Stimulated activated CD8-positive, alpha-beta memory T cell treated with anti-CD3 and anti-CD28 coated beads, Interleukin-15, amount 100 ng/mL, for 4 hours (primary cell): Measurements from ENCODE around the gene BCCIP.

ENCODE experiments used
- DNase-seq, 2 donors: peaks; one replicate each; pipeline ENCODE4 v3.0.0-alpha.2; 2020; ENCODE audit warnings: low read depth in 2 of 2

Gene BCCIP

DNA sequence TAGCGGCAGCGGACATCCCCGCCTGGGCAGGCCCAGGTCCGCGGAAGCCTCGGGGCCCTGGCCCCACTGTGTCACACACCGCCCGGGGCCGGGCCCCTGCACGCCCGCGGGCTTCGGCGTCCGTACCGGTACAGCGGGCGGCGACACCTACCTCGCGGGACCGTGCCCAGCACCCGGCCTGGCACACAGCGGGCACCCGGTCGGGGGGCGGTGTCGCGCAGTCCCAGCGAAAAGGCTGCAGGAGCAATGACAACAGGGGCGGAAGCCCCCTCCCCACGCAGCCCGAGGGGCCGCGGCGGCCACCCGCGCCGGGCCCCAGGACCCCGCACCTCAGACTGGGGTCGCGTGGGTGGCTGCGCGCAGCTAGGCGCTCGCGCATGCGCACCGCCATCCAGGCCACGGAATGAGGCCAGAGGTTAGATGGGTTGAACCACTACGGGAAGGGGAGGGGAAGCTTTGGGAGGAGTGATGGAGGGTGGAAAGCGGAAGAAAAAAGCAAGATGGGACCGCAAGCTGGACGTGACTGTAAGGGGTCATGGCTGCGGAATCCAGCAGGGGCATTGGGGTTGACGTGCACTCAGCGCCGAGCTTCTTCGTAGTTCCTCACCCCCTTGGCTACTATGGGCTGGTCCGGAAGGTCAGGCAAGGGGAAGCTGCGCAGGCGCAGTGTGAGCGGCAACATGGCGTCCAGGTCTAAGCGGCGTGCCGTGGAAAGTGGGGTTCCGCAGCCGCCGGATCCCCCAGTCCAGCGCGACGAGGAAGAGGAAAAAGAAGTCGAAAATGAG lies at the start of gene BCCIP, which contains the start of gene UROS:
TSS of gene BCCIP (plus strand) at position 669 of the 785 bp plus-strand sequence. CDS start at position 681, 12 bp downstream.
TSS of gene UROS (minus strand) at position 381 of the 785 bp plus-strand sequence. CDS start 6,759 bp downstream, outside the sequence.
- peak; percentile 79 to 84 for DNase-seq

DNA sequence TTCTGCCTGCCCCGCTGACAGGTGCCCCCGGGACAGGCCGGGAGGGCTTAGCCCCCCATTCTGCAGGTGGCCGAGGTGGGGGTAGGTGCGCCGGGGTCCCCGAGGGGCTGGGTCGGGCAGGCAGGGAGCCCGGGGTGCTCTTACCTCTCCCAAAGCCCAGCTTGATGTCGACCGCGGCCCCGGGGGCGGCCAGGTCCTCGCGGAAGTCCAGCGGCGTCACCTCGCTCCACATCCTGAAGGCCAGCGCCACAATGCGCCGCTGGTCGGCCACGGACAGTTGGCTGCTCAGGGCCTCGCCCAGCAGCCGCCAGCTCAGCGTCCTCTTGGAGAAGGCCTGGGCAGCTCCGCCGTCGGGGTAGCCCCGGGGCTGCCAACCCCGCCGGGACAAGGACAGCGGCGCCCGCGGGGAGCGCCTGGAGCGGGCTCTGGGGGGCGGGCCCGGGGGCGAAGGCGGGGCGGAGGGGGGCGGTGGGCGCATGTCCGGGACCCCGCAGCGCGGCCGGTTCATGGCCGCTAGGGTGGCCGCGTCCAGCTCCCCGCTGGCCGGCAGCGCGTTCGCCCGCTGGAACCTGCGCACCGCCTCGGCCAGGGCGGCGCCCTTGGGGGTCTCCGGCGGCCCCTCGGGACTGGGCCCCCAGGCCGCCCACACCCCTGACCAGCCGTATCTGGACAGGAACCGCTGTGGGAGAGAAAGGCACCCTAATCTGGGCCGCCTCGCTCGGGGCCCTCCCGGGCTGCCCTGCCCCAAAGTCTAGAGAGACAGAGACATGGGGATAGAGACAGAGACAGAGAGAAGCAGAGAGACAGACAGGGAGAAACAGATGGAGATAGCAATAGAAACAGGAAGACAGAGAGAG lies 49.4 kb upstream of the BCCIP start:
- DNase-seq = no peak

DNA sequence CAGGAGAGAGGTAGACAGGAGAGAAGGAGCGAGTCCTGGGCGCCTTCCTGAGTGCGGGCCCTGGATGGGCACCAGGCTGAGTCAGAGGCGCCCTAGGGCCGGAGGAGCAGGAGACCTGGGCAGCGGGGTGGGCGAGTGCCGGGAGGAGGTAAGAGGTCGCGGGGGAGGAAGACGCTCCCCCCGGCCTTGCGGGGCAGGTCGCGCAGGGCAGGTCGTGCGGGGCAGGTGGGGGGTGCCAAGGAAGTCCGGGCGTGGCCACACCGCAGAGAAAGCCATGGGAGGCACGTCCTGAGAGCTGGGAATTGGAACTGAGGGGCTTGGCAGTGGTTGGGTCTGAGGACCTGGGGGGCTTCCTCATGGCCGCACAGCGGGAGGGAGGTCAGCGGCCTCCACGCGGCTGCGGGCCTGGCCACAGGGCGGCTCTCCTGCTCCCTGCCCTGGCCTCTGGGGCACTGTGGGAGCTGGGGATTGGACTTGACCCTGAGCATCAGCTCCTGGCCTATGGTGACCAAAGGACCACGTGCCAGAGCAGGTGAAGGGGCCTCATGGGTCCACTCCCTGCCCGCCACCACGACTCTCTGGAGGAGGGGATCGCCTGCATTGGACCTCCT lies 48.7 kb upstream of the BCCIP start:
- no peak for DNase-seq

DNA sequence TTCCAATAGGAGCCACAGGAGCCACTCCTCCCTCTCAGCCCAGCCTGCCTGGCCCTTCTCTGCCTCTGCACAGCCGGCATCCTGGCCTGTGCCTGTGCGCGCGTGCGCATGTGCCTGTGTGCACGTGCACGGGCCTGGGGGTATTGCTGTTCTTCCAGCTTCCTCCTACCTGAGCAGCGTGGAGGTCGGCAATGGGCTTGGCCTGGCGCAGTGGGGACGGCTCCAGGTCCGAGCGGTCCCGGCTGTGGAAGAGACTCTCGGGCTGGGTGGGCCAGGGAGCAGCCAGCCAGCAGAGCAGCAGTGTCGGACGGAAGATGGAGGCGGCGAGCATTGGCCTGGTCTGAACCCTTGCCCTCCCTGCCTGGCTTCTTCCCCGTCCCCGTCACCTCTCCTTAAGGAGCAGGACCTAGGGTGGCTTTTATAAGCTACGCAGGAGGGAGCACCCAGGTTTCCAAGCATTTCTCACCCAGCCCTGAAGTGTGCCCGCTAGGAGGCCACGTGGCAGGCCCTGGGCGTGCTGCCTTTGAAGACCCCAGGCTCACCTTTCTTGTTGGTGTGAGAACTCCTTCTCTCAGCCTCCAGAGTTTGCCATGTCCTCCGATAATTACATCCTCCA lies 47.7 kb upstream of the BCCIP start, which contains the start of gene MMP21:
TSS of gene MMP21 (minus strand) at position 331 of the 616 bp plus-strand sequence. CDS start at position 331, 0 bp downstream.
- no peak for DNase-seq

DNA sequence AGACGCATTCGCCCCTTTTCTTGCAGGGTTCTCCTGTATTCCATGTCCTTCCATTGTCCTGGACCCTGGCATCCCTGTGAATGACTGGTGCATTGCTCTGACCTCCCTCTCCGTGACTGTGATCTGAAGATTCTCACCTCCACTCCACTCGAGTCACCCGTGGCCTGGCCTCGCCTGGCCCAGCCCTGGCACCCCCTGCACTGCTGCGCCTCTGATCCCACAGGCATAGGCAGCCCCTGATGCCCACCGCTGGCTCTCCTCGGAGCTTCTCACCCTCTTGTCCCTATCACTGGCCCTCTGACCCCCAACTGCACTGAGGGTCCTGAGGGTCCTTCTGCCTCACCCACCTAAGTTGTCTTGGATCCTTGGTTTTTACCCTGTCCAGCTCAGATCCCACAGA lies 45.5 kb upstream of the BCCIP start:
- DNase-seq = no peak

DNA sequence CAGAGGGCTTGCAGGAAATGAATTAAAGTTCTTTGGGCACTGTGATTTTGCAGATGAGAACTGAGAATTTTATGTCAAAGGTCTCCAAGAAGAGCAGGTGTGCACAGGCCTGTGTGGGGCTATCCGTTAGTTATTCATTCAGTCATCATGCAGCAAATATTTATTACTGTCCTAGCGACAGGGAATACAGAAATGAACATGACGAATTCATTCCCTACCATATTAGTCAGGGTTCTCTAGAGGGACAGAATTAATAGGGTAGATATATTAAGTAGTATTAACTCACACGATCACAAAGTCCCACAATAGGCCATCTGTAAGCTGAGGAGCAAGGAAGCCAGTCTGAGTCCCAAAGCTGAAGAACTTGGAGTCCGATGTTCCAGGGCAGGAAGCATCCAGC lies 44.8 kb upstream of the BCCIP start:
- no peak for DNase-seq

DNA sequence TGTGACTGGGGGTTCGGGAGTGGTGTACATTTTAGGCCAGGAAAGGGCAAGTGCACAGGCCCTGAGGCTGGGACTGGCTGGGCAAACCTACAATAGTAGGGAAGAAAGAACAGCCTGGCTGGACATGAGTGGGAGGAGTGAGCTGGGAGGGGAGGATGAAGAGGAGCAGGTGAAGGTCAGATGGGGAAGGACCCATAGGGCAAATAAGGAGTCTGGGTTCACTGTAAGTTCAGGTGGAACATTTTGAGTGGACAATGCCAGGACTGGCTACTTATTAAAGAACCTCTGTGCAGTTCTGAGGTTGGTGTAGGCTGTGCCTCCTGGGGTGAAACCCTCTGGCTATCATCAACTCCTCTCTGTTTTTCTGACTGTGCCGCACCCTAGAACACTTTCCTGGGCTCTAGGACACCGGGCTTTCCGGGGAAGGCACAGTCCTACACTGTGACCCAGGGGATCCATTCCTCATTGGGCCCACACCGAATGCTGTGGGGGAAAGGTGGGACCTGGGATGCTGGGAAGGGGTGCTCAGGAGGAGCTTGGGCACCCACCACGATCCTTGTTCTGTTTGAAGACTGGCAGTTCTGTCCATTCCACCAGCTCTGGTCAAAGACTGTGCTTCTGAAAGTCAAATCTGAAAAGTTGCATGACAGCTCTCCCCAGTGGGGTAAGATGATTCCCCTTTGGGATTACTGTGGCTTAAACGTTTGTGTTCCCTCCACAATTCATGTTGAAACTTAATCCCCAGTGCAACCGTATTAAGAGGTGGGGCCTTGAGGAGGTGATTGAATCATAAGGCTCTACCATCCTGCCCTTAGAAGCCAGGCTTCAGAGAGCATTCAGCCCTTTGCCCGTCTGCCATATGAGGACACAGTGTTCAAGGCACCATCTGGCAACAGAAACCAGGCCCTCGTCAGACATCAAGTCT lies 43.7 kb upstream of the BCCIP start:
- DNase-seq = no peak

DNA sequence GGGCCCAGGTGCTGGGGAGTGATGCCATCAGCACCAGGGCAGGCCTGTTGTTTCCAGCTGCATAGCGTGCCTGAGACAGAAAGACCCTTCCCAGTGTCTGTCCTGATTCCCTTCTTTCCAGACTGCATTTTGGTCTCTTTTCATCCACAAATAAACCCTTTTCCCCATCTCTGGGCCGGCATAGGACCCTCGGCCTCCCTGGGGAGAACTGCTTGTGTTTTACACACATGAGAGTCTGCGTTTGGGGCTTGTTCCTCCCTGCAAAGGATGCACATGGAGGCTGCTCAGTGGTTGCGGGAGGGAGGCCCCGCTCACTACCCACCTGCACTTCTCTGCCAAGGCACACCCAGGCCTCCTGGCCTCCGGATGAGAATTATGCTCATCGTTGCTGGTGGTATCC lies 42.0 kb upstream of the BCCIP start:
- DNase-seq = no peak

DNA sequence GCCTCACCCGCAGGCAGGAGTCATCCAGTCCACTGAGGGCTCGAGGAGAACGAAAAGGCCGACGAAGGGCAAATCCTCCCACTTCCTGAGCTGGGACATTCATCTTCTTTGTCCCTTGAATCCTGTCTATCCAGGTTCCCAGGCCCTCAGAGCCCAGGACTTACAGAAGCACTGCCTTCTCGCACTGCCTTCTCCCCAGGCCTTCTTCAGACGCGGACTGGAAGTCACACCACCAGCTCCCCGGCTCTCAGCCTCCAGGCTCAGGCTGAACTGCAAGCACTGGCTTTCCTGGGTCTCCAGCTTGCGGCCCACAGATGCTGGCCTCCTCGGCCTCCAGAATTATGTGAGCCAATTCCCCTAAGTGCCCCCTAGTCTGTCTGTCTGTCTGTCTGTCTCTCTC lies 41.3 kb upstream of the BCCIP start:
- no peak for DNase-seq

DNA sequence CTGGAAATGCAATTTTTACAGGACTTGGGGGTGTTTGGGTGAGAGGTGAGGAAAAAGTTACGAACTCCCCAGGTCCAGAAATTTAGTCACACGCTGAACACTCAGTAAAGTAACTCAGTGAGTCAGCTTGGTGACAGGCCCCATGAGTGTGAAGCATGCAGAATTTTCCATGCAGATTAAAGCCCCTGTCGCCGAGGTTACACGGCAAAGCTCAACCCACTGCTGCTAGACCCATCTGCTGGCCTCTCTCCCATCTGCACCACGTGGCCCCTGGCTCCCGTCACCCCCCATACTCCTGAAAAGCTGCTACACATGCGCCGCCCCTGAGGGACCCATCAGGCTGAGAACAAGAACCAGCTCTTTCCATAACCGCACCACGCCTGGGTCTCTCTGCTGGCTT lies 40.7 kb upstream of the BCCIP start:
- no peak for DNase-seq

DNA sequence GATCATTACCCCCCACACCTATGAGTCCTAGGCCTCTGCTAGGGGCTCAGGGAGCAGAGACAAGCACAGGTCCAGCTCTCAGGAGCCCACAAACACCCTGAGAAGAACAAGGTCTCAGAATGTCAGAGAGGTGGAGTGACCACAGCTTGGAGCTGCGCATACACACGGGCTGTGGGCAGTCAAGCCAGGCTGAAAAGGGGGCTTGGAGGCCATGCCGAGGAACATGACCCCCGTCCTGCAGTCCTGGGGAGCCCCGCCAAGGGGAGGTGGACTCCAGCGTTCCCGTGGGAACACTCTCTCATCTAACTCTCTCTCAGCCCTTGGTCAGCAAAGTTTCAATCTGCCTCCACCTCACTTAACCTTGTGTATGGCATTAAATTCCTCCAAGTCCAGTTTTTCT lies 39.9 kb upstream of the BCCIP start:
- DNase-seq = no peak

DNA sequence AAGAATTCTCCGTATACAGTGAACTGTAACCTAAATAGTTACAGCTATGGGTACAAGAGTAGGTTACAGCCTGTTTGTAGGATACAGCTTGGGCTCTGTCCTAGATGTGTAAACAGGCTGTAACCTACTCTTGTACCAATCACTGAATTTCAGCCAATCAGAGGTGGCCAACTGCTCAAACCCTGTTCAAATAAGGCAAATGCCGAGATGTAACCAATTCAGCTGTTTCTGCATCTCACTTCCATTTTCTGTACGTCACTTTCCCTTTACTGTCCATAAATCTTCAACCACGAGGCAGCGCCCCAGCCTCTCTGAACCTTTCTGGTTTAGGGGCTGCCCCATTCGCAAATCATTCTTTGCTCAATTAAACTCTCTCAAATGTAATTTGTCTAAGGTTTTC lies 39.4 kb upstream of the BCCIP start:
- DNase-seq = no peak

DNA sequence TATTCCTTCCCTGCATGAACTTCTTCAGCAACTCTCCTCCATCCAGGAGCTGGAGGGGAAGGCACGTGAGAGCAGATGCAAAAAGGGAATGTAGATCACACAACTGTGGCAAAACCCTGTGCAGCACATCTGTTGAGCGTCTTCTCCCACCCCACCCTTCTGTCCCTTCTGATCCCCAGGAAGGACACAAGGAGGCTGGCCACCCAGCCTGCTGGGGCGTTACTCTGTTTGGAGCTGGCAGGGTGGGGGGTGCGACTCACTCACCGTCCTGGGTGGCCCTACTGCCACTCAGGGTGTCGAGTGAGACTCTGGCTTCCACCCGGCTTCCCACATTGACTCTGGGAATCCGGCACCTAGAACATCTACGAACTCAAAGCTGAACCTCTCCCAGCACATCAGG lies 37.6 kb upstream of the BCCIP start:
- no peak for DNase-seq

DNA sequence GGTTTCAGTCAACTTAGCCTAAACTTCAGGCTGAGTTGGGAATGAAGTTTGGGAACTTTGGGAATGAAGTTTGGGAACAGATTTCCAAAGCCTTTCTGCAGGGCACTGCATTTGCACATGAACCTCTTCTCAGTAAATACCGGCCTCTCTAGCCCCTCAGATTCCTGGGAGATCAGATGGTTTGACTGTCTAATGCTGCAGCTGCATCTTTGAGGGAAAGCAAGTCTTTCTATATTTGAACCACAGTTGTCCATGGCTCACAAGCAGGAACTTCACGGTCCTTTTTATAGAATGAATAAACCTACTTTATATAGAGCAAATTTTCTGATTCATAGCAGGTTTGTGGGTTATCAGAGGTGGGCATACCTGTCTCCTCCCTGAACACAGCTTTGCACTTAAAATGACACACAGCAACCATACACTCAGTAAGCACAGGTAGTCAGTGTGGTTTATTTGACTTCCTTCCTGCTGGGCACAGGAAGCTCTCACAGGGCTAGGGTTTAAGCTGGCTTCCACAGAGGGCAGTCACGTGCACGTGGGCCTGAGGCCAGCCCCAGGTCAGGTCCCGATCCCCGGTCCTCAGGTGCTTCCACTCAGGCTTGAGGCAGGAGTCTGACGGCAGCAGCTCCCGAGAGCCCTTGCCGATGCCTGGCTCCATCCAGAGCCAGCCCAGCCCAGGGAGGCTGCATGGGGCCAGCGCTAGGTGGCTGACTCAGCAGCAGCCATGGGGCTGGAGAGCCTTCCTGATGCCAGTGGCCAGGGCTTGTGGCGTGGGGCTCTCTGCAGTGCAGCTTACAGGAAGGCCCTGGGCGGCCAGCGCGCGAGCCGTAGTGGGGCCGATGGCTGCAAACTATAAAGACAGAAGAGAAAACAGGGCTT lies 35.0 kb upstream of the BCCIP start:
- DNase-seq = no peak

DNA sequence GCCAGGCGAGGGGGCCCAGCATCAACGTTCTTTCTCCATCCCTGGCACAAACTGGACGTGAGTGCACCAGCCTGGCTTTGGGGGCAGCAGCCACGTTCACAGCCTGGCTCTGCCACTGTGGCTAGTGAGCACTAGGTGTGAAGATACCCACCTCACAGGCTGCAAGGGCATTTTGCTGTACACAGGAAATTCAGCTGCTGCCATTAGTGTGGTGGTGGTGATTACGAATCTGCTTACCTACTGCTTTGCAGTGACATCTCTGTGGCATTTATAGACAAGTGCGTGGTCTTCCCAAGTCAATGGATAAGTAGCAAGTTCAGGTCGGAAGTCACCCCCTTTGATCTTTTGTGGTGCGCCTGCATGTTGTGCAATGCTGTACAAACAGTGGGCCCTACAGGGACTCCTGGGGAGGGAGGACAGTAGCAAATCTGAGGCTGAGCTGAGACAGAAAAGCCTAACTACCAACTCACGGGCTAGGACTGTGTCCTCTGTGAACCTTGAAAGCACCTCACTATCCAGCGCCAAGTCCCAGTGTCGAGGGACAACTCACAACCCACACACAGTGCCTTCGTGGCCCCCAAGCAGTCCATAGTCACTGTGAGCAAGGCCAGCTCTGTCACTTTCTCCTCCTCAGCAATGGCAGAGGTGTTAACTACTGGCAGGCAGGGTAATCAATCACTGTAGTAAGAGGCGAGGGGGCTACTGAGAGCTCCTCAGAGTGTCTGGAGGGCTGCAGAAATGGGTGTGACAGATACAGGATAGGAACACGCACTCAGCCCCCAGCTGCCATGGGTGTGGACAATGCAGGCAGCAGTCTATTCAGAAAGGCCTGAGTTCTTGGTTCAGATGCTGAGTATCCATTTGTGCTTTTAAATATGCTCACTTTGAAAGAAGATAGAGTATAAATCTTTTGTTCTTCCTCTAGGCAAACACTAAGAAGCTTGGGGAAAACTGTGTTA lies 30.7 kb upstream of the BCCIP start:
- no peak for DNase-seq

DNA sequence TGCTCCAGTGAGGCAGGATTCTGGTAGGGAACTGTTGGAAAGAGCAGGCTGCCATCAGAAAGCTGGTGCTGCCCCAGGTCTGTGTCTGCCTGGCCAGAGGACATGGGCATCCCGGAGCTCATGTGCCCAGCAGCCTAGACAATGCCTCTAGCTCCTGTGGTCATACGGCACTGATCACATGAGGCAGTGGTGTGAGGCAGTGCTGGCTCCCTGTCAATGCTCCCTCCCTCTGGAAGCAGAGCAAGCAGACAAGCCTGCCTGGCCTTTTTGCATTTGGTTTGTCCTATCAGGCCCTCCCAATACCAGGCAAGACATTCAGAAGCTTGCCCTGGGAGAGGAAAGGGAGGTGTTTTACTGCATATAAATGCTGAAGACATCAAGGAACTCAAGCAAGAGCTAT lies 28.2 kb upstream of the BCCIP start:
- DNase-seq = no peak

DNA sequence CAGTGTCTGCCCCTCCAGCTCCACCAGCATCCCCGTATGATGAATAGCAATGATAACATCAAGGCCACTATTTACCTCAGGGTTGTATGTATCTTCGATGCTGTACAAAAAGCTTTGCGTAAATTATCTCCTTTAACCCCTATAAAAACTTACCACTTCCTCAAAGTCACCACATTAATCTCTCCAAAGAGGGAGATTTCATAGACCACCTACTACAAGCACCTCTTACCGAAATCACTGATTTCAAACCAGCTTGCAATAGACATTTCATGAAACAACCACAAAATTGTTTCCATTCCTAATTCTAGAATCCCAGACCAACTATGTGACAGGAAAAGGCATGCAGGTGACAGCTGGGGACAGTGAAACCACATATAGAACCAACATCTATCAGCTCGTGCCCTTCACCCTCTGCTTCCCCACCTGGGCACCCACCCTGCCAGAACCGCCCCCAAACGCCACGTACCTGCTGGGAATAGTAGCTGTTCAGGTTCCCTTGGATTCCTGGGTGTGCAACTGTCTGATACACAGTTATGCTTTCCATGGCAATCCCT lies 27.6 kb upstream of the BCCIP start:
- no peak for DNase-seq

DNA sequence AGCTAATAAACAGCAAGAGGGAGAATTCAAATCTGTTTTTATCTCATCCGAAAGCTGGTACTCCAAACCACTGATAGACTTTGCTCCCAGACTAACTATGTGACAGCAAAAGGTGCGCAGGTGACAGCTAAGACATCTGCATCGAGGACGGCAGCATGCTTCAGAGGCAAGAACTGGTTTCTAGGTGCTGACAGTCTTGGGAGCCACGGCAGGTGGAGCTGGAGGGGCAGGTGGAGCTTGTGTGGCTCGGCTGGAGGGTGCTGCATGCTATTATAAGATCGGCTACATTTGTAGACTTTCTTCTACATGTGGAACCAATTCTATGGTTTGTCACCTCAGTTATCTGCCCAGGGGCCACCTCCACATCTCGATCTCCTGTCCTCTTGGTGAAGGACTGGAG lies 25.9 kb upstream of the BCCIP start:
- no peak for DNase-seq
